Measurements from ENCODE around the gene CROCC. TPM values are rescaled to one million over a fixed set of nuclear protein-coding genes. Genes with fewer than 3 reads are reported as not detected.
"Not testable (repeated sequence)": the region's sequence is repeated elsewhere in the genome, so short reads cannot be mapped to it uniquely, and the experiment has no call there.

CROCC gene
- total RNA-seq, 1 donor from 2014 or later, result 6.8 TPM

- Histone ChIP-seq H3K9ac (ENCODE audit: low read depth in 1 of 3, low read length in 3 of 3) (no peak overlapping the region), H3K27ac (ENCODE audit: low read depth, low read length) (no peak overlapping the region), H3K9me3 (ENCODE audit: control insufficient read depth in 3 of 3, low read length in 3 of 3) (no peaks in the 10 kb centered on the region), H3K36me3 (ENCODE audit: control insufficient read depth in 3 of 3, insufficient read depth in 3 of 3, low read length in 3 of 3) (peaks cover 21 to 24% (median 21%) of the 10 kb centered on the region in 3 donors), H3K4me3 (ENCODE audit: low read length in 3 of 3) (no peak overlapping the region), H3K27me3 (ENCODE audit: control insufficient read depth in 3 of 3, insufficient read depth in 3 of 3, low read length in 3 of 3) (no peaks in the 10 kb centered on the region), H3K4me1 (ENCODE audit: control insufficient read depth in 3 of 3, insufficient read depth in 3 of 3, low read length in 3 of 3) (peaks cover 0 to 4% (median 2%) of the 10 kb centered on the region in 3 donors)
Observed at GRCh38 chr1:16954579-16954978, 32.8 kb downstream of the CROCC start.

DNA sequence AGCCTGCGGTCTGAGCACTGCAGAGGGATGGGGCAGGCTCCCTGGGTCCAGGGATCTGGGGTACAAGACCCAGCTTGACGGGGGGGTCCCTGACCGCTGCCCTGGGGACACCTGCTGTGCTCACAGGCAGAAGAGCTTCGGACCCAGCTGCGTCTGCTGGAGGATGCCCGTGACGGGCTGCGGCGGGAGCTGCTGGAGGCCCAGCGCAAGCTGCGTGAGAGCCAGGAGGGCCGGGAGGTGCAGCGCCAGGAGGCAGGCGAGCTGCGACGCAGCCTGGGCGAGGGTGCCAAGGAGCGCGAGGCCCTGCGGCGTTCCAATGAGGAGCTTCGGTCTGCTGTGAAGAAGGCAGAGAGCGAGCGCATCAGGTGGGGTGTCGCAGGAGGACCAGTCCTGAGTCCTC lies 33.5 kb downstream of the CROCC start:
- Histone ChIP-seq H3K27ac (ENCODE audit: low read depth, low read length) (no peak overlapping the region), H3K27me3 (ENCODE audit: control insufficient read depth in 3 of 3, insufficient read depth in 3 of 3, low read length in 3 of 3) (no peaks in the 10 kb centered on the region), H3K4me3 (ENCODE audit: low read length in 3 of 3) (no peak overlapping the region), H3K9ac (ENCODE audit: low read depth in 1 of 3, low read length in 3 of 3) (no peak overlapping the region), H3K4me1 (ENCODE audit: control insufficient read depth in 3 of 3, insufficient read depth in 3 of 3, low read length in 3 of 3) (peaks cover 0 to 4% (median 2%) of the 10 kb centered on the region in 3 donors), H3K36me3 (ENCODE audit: control insufficient read depth in 3 of 3, insufficient read depth in 3 of 3, low read length in 3 of 3) (peaks cover 21 to 24% (median 21%) of the 10 kb centered on the region in 3 donors), H3K9me3 (ENCODE audit: control insufficient read depth in 3 of 3, low read length in 3 of 3) (no peaks in the 10 kb centered on the region)

DNA sequence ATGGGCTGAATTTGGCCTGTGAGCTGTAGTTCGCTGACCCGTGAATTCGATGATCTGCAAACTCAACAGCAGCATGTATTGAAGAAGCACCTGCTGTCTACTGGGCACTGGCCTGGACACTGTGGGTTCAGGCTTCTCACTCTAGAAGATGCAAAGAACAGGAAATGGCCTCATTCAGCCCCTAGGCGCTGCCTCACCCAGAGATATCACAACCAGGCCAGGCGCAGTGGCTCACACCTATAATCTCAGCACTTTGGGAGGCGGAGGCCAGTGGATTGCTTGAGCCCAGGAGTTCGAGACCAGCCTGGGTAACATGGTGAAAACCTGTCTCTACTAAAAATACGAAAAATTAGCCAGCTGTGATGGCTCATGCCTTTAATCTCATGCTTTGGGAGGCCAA lies 35.0 kb downstream of the CROCC start:
- Histone ChIP-seq H3K9ac (ENCODE audit: low read depth in 1 of 3, low read length in 3 of 3) (no peak overlapping the region), H3K4me3 (ENCODE audit: low read length in 3 of 3) (no peak overlapping the region), H3K9me3 (ENCODE audit: control insufficient read depth in 3 of 3, low read length in 3 of 3) (no peaks in the 10 kb centered on the region), H3K27me3 (ENCODE audit: control insufficient read depth in 3 of 3, insufficient read depth in 3 of 3, low read length in 3 of 3) (no peaks in the 10 kb centered on the region), H3K27ac (ENCODE audit: low read depth, low read length) (no peak overlapping the region), H3K36me3 (ENCODE audit: control insufficient read depth in 3 of 3, insufficient read depth in 3 of 3, low read length in 3 of 3) (peaks cover 20 to 21% (median 21%) of the 10 kb centered on the region in 3 donors), H3K4me1 (ENCODE audit: control insufficient read depth in 3 of 3, insufficient read depth in 3 of 3, low read length in 3 of 3) (peaks cover 0 to 4% (median 3%) of the 10 kb centered on the region in 3 donors)

- H3K9ac ChIP-seq (ENCODE audit: low read depth in 1 of 3, low read length in 3 of 3), result no peak overlapping the region
- H3K4me3 ChIP-seq (ENCODE audit: low read length in 3 of 3), result no peak overlapping the region
- no peaks in the 10 kb centered on the region for H3K9me3 ChIP-seq (ENCODE audit: control insufficient read depth in 3 of 3, low read length in 3 of 3)
- no peaks in the 10 kb centered on the region for H3K27me3 ChIP-seq (ENCODE audit: control insufficient read depth in 3 of 3, insufficient read depth in 3 of 3, low read length in 3 of 3)
- H3K27ac ChIP-seq (ENCODE audit: low read depth, low read length), result no peak overlapping the region
- peaks cover 20 to 21% (median 21%) of the 10 kb centered on the region in 3 donors for H3K36me3 ChIP-seq (ENCODE audit: control insufficient read depth in 3 of 3, insufficient read depth in 3 of 3, low read length in 3 of 3)
- H3K4me1 ChIP-seq (ENCODE audit: control insufficient read depth in 3 of 3, insufficient read depth in 3 of 3, low read length in 3 of 3), result peaks cover 0 to 3% (median 3%) of the 10 kb centered on the region in 3 donors
Observed at GRCh38 chr1:16957731-16958130, 36.0 kb downstream of the CROCC start.

- Histone ChIP-seq H3K36me3 (ENCODE audit: control insufficient read depth in 3 of 3, insufficient read depth in 3 of 3, low read length in 3 of 3) (peaks cover 20 to 21% (median 21%) of the 10 kb centered on the region in 3 donors), H3K9me3 (ENCODE audit: control insufficient read depth in 3 of 3, low read length in 3 of 3) (no peaks in the 10 kb centered on the region), H3K9ac (ENCODE audit: low read depth in 1 of 3, low read length in 3 of 3) (no peak overlapping the region), H3K4me1 (ENCODE audit: control insufficient read depth in 3 of 3, insufficient read depth in 3 of 3, low read length in 3 of 3) (peaks cover 0 to 3% (median 3%) of the 10 kb centered on the region in 3 donors), H3K4me3 (ENCODE audit: low read length in 3 of 3) (no peak overlapping the region), H3K27ac (ENCODE audit: low read depth, low read length) (no peak overlapping the region), H3K27me3 (ENCODE audit: control insufficient read depth in 3 of 3, insufficient read depth in 3 of 3, low read length in 3 of 3) (no peaks in the 10 kb centered on the region)
Observed at GRCh38 chr1:16958475-16958874, 36.7 kb downstream of the CROCC start.

GRCh38 chr1:16960560-16961296 lies 39.0 kb downstream of the CROCC start:
- H3K36me3 ChIP-seq (ENCODE audit: control insufficient read depth in 3 of 3, insufficient read depth in 3 of 3, low read length in 3 of 3), result peaks cover 14 to 19% (median 16%) of the 10 kb centered on the region in 3 donors
- peak overlapping the region; percentile 38 to 74 (median 51) for H3K9ac ChIP-seq (ENCODE audit: low read depth in 1 of 3, low read length in 3 of 3)
- no peak overlapping the region for H3K27ac ChIP-seq (ENCODE audit: low read depth, low read length)
- H3K4me3 ChIP-seq (ENCODE audit: low read length in 3 of 3), result peak overlapping the region; percentile 44 to 52 (median 51)
- H3K27me3 ChIP-seq (ENCODE audit: control insufficient read depth in 3 of 3, insufficient read depth in 3 of 3, low read length in 3 of 3), result no peaks in the 10 kb centered on the region
- H3K4me1 ChIP-seq (ENCODE audit: control insufficient read depth in 3 of 3, insufficient read depth in 3 of 3, low read length in 3 of 3), result peaks cover 0 to 3% (median 3%) of the 10 kb centered on the region in 3 donors
- H3K9me3 ChIP-seq (ENCODE audit: control insufficient read depth in 3 of 3, low read length in 3 of 3), result no peaks in the 10 kb centered on the region

DNA sequence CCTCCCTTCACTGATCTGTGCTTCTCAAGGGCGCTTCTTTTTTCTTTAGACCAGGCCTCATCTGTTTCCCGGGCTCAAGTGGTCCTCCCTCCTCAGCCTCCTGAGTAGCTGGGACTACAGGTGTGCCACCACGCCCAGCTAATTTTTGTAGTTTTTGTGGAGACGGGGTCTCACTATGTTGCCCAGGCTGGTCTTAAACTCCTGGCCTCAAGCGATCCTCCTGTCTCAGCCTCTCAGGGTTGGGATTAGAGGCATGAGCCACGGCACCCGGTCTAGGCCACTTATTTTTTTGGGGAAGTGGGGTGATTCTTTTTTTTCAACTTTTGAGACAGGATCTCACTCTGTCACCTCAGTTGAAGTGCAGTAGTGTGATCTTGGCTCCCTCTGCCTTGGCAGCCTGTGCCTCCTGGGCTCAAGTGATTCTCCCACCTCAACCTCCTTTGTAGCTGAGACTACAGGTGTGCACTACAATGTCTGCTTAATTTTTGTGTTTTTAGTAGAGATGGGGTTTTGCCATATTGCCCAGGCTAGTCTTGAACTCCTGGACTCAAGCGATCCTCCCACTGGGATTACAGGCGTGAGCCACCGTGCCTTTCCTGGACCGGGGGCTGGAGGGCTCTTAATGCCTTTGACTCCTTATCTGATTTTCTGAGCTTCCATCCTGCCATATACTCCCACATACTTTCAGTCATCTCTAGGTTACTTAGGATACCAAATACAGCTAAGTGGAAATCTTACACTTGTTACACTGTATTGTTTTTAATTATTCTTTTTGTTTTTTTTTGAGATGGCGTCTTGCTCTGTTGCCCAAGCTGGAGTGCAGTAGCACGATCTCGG lies 39.8 kb downstream of the CROCC start:
- Histone ChIP-seq H3K36me3 (ENCODE audit: control insufficient read depth in 3 of 3, insufficient read depth in 3 of 3, low read length in 3 of 3) (peaks cover 16 to 19% (median 18%) of the 10 kb centered on the region in 3 donors), H3K4me3 (ENCODE audit: low read length in 3 of 3) (peak overlapping the region in 2 of 3 donors; percentile 14 to 44), H3K4me1 (ENCODE audit: control insufficient read depth in 3 of 3, insufficient read depth in 3 of 3, low read length in 3 of 3) (peaks cover 0 to 3% (median 3%) of the 10 kb centered on the region in 3 donors), H3K27ac (ENCODE audit: low read depth, low read length) (no peak overlapping the region), H3K9ac (ENCODE audit: low read depth in 1 of 3, low read length in 3 of 3) (peak overlapping the region in 2 of 3 donors; percentile 38 to 74), H3K9me3 (ENCODE audit: control insufficient read depth in 3 of 3, low read length in 3 of 3) (no peaks in the 10 kb centered on the region), H3K27me3 (ENCODE audit: control insufficient read depth in 3 of 3, insufficient read depth in 3 of 3, low read length in 3 of 3) (no peaks in the 10 kb centered on the region)

DNA sequence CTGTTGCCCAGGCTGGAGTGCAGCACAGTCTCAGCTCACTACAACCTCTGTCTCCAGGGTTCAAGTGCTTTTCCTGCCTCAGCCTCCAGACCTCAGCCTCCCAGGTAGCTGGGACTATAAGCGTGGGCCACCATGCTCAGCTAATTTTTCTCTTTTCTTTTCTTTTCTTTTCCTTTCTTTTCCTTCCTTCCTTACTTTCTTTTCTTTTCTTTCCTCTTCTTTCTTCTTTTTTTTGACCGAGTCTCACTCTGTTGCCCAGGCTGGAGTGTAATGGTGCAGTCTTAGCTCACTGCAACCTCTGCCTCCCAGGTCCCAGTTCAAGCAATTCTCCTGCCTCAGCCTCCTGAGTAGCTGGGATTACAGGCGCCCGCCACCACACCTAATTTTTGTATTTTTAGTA lies 42.4 kb downstream of the CROCC start:
- not testable (repeated sequence) for H3K4me1 ChIP-seq (ENCODE audit: control insufficient read depth in 3 of 3, insufficient read depth in 3 of 3, low read length in 3 of 3); H3K27ac ChIP-seq (ENCODE audit: low read depth, low read length); H3K4me3 ChIP-seq (ENCODE audit: low read length in 3 of 3); H3K27me3 ChIP-seq (ENCODE audit: control insufficient read depth in 3 of 3, insufficient read depth in 3 of 3, low read length in 3 of 3); H3K9me3 ChIP-seq (ENCODE audit: control insufficient read depth in 3 of 3, low read length in 3 of 3); H3K9ac ChIP-seq (ENCODE audit: low read depth in 1 of 3, low read length in 3 of 3)
- H3K36me3 ChIP-seq (ENCODE audit: control insufficient read depth in 3 of 3, insufficient read depth in 3 of 3, low read length in 3 of 3), result peaks cover 16 to 24% (median 22%) of the 10 kb centered on the region in 3 donors

- Histone ChIP-seq H3K36me3 (ENCODE audit: control insufficient read depth in 3 of 3, insufficient read depth in 3 of 3, low read length in 3 of 3) (peaks cover 15 to 27% (median 24%) of the 10 kb centered on the region in 3 donors), H3K27ac (ENCODE audit: low read depth, low read length) (no peak overlapping the region), H3K4me1 (ENCODE audit: control insufficient read depth in 3 of 3, insufficient read depth in 3 of 3, low read length in 3 of 3) (peaks cover 0 to under 1% (median 0%) of the 10 kb centered on the region in 3 donors), H3K27me3 (ENCODE audit: control insufficient read depth in 3 of 3, insufficient read depth in 3 of 3, low read length in 3 of 3) (no peaks in the 10 kb centered on the region), H3K9me3 (ENCODE audit: control insufficient read depth in 3 of 3, low read length in 3 of 3) (no peaks in the 10 kb centered on the region), H3K9ac (ENCODE audit: low read depth in 1 of 3, low read length in 3 of 3) (no peak overlapping the region), H3K4me3 (ENCODE audit: low read length in 3 of 3) (no peak overlapping the region)
Observed at GRCh38 chr1:16965486-16966067, 43.8 kb downstream of the CROCC start.

All from skeletal muscle tissue (tissue), 4 donors.